Stimulated activated CD8-positive, alpha-beta memory T cell treated with anti-CD3 and anti-CD28 coated beads, Interleukin-12 subunit alpha, Interleukin-12 subunit beta, amount 100 ng/mL, for 24 hours (primary cell): ENCODE results near the gene BST2.
A peak's percentile ranks its signal among the peaks of the same experiment; 100 is the strongest.
"Not testable (repeated sequence)": the region's sequence is repeated elsewhere in the genome, so short reads cannot be mapped to it uniquely, and the experiment has no call there.

Source experiments
- DNase-seq: peaks from one replicate; pipeline ENCODE4 v3.0.0-alpha.2; 2020; ENCODE audit errors: extremely low read depth

BST2 gene

GRCh38 chr19:17389957-17390664 lies 15.3 kb downstream of the BST2 start:
- no peak for DNase-seq

DNA sequence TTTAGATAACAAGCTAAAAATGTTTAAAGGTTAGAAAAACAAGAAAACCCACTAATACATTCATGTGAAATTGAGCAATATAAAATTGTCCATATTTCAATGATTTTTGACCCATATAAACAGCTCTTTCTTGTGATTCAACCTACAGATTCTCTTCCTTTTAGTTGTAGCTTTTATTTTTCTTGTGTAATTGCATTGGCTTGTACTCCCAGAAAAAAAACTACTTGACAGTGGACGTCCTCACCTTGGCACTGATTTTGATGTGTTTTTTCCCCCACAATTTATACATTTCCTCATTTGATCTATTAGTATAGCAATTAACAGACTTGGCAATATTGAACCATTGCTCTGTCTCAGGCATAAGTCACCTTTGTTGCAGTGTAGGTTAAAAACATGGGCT lies 16.1 kb downstream of the BST2 start:
- no peak for DNase-seq

GRCh38 chr19:17385878-17386611 lies 19.4 kb downstream of the BST2 start:
- peak; percentile 19 for DNase-seq

GRCh38 chr19:17380426-17381138 lies 24.8 kb downstream of the BST2 start:
- DNase-seq: no peak

- no peak for DNase-seq
Observed at GRCh38 chr19:17379221-17379631, 26.2 kb downstream of the BST2 start.

DNA sequence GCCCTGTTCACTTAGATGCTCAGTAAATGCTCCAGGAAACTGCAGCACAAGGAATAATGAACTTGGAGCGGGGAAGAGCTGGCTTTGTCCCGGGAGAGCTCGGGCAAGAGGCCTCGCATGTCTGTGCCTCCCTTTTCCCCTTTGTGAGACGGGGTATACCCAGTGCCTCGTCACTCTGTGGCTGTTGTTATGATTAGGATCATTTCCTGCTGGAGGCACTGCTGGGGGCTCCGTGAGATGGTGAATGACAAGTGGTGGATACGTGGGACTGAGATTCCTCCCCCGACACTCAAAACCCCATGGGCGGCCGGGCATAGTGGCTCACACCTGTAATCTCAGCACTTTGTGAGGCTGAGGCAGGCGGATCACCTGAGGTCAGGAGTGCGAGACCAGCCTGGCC lies 27.2 kb downstream of the BST2 start:
- no peak for DNase-seq

DNA sequence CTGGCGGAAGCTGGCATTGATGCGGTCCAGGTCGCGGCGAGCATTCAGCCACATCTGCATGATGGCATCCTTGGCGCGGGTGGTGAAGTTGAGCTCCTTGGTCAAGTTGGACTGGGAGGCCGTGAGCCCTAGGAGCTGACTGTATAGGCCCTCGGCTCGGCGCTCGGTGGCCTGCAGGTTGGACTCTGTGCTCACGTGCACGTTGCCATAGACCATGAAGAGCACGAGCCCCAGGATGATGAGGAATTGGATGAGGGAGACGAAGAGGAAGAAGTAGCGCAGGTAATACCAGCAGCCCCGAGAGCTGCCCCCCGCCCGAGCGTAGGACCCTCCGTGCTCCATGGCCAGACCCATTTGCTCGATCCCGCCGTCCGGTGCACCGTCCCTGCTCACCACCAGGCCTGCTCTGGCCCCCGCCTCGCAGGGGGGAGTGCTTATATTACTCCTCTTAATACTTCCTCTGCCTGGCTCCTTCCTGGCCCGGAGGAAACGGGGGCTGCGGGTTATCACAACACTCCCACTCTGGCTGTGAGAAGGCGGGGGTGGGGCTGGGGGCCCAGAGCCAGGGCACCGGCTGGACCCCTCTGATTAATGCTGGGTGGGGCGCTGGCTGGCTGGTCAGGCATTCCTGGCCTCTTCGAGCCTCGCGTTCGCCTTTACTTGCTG lies 28.4 kb downstream of the BST2 start, which contains the start of gene PLVAP:
PLVAP (minus strand) TSS at position 408 of the 666 bp plus-strand sequence; CDS start at position 354, 54 bp downstream.
- no peak for DNase-seq

GRCh38 chr19:17370026-17370587 lies 35.3 kb downstream of the BST2 start:
- DNase-seq: no peak

DNA sequence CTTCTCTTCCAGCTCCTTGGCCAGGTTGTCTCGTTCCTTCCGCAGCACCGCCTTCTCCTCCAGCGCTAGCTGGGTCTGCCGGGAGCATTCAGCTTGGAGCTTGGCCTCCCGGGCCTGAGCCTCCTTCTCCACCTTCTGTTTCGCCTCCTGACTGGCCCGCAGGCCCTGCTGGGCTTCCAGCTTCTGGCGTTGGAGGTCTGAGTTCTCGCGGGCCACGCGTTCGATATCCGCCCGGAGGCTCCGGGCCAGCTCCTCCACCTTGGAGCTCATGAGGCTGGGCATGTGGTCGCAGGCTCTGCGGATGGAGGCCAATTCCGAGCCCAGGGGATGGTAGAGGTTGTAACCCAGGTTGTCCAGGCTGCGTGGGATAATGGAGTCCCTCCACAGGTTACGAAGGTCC lies 40.1 kb downstream of the BST2 start:
- DNase-seq: no peak

GRCh38 chr19:17363852-17364605 lies 41.4 kb downstream of the BST2 start:
- DNase-seq: not testable (repeated sequence)

GRCh38 chr19:17359905-17360800 lies 45.3 kb downstream of the BST2 start:
- DNase-seq: no peak

GRCh38 chr19:17358395-17358794 lies 47.0 kb downstream of the BST2 start:
- no peak for DNase-seq

DNA sequence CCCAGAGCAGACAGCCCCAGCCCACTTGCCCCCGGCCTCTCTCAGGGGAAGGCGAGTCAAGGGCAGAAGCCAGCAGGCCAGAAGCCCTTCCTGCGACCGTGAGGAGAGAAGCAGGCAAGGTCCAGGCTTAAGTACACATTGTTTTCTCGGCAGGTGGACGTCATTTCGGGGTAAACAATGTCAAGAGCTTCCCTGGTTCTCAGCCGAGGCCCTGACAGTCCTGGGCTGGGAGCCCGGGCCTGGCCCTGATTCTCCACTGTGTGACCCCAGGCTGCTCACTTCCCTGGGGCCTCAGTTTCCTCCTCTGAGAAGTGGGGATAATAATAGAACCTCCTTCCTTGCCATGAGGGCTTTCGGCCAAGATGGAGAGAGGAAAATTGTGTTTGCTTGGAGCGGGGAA lies 47.7 kb downstream of the BST2 start:
- DNase-seq: no peak

GRCh38 chr19:17357078-17357666 lies 48.3 kb downstream of the BST2 start:
- DNase-seq: no peak

- no peak for DNase-seq
Observed at GRCh38 chr19:17353386-17353785, 52.0 kb downstream of the BST2 start.
